GM18867 (cell line): Measurements from ENCODE around the gene C1orf141.
"Not testable (repeated sequence)": the region's sequence is repeated elsewhere in the genome, so short reads cannot be mapped to it uniquely, and the experiment has no call there.

Experiments used
- ATAC-seq: cut with Tn5 transposase; IDR thresholded peaks from one replicate; pipeline ENCODE4 v1.9.1; 2021; ENCODE audit warnings: mild to moderate bottlenecking, moderate library complexity; ENCODE audit not compliant: unreplicated experiment

C1orf141 gene

DNA sequence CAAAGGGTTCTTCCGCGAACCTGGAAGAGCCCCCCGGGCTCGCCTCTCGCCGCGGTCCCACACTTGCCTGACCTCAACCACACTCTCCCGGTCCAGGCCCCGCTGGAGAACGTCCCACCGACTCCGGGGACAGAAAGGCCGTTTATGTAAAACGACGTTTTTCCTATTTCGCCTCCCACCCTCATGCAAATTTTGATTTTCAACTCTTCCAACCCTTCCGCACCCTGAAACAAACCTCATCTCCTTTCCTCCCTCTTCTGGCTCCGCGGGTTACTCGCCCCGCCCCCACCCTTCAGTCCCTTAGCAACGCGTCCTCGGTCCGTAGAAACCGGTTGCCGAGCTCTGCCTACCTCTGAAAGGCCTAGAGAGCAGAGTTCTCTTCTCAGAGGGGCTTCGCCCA lies at the start of gene C1orf141:
TSS of gene C1orf141 (minus strand) at position 276 of the 400 bp plus-strand sequence. CDS start 7,730 bp downstream, outside the sequence.
- ATAC-seq, result no peak

DNA sequence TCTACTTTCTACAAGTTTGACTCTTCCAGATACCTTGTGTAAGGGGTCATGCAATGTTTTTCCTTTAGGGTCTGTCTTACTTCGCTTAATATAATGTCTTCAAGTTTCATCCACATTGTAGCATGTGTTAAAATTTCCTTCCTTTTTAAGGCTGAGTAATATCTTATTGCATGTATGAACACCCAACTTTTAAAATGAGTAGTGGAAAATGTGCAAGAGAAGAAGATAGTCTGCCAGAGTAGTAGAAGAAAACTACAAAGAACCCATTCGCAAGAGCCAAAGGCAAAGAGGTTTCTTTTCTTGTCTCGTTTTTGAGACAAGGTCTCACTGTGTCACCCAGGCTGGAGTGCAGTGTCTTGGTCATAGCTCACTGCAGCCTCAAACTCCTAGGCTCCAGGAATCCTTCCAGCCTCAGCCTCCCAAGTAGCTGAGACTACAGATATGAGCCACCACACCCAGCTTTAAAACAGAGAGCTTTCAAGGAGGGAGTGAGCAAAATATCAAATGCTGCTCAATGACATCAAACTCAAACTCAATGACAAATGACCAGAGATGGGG lies 40.8 kb upstream of the C1orf141 start:
- no peak for ATAC-seq

DNA sequence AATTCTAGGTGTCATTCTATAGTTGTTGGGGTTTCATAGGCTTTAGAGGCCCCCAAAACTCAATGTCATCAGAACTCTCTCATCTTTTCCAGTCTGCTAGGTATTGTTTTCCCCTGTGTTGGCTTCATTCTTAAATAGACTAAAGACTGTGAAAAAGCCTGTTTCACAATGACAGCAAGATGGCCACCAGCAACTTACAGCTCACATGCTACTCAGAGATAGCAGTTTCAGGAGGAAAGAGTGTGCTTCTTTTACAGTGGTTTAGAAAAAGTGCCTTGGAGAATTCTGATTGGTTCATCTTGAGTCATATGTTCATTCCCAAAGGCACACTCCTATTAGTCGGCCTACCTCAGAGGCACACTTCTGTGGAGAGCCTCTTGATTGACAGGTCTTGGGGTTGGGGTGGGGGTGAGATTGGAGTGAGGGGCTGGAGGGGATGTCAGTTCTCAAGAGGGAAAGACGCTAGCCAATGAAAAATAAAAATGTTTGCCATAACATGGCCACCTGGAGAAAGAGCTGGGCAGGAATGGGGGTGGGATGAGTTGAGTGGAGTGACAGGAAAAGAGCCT lies 40.0 kb upstream of the C1orf141 start:
- peak; percentile 78 for ATAC-seq

DNA sequence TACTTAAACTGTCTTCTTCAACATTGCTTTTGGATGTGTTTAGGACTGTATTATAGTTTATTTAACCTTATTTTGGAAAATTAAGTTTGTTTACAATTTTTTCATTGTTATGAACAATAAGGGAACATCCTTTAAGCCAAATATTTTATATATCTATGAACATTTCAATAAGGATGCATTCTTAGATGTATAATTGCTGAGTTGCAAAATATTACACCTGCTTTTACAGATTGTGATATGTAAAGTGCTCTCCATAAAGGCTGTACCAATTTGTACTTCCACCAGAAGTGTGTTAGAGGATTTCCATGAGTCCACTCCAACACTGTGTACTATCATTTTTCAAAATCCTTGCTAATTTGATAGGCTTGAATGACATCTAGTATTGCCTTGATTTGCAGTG lies 39.2 kb upstream of the C1orf141 start:
- ATAC-seq, result no peak

DNA sequence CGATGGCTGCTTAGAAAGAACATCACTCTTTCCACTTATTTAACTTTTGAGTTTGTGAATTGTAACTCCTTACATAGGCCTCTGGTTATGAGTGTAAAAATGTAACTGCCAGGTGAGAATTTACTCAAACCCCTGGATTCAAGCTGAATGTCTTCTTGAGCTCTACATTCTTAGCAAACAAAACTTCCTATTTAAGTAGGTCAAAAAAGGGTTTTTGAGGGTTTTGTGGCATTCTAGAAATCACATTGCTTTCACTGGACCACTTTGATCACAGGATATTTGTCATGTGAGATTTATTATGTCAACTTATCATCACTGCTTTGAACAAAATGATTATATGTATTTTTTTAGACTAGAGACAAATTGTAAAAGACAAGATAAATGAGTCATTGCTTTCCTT lies 37.2 kb upstream of the C1orf141 start:
- no peak for ATAC-seq

DNA sequence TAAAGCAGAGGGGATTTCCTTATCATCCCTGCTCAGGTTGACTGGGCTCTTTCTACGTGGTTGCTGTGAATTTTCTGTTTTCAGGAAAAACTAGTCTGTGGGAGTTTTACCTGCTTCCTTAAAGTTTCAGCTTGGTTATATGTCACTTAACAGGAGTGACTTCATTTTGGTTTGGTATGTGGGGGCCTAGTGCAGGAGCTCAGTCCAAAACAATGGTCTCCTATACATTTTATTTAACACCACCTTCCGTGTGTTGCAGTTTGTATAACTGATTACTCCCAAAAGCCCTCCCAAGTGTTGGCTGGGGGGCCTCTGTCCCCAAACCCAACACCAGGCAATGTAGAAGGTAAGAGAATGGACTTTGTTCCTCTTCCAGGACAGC lies 36.8 kb upstream of the C1orf141 start:
- no peak for ATAC-seq

DNA sequence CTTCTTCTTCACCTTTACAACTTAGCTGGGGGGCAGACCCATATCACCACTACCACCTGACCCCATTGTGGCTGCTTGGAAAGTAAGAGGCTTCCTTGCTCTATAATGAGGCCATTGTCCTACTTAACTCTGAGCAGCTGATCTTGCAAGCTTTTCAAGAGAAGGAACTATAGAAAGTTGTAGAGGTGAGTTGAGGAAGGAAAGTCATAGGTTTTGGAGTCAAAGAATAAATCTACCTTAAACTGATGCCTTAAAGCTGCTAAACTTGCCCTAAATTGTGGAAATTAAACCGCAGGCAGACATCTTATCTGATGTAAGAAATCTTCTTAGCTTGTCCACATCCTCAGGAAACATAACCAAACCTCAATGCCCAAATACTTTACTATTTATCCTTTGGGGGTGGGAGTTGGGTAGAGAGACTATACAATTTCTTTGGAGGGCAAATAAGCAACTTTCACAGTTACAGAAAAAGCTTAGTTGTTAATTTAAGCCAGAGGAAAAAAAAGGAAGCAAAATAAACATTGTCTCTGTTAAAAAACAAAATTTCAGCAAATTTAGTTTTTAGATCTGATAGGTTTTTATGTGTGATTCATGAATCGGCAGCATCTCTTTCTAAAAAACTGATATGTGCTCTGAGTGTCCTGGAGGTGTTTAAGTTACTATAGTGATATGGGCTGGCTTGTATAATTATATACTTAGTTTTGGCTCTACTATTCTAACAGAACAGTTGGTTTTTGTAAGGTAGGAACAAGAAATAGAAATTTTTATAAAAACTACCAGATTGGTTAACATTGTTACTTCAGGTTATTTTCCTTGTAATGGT lies 36.2 kb upstream of the C1orf141 start:
- no peak for ATAC-seq

DNA sequence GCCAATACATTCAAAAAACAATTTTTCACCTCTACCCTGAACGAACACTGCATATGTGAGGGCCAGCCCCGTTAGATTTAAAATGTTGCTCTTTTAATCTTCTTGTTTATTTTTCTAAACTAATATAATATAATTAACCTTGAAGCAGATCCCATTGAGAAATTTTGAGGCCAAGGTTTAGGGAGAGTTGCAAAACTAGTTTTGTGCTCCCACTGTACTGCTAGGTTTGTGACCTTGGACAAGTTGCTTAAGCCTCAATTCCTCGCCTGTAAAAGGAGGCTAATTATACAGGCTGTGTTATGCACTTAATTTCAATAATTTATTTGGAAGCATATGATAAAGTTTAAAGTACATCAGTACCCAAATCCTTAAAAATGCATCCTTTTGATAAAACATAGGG lies 35.2 kb upstream of the C1orf141 start:
- ATAC-seq, result no peak

DNA sequence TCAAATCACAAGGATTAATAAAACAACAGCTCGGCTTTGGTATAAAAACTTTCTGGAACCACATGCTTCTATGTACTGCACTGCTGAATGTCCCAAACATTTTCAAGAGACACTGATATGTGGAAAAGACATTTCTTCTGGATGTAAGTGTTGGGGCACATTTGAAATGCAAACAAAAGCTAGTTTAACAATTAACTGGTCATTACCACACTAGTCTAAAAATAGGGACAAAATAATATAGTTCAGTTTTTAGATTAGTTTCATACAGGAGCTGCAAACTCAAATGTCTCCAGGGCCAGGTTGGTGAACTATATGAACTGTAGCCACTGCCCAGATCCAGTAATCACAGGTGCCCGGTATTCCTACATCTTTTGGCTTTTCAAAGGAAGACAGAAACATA lies 34.7 kb upstream of the C1orf141 start:
- no peak for ATAC-seq

DNA sequence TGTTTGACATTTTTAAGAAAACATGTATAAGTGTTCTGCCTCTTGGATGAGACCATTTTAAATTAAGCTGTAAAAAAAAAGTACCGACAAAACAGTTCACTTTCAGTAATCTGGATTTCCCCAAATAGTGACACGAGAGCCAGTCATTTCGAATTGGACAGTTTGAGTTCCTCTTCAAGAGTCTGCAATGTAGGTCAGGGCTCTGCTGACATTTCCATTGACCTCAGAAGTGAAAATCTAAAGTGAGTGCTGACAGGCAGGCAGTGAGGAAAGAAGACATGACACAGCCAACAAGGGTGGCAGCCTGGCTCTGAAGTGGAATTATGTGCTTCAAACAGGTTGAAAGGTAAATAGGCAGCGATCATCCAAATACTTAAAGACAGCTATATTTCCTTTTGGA lies 31.4 kb upstream of the C1orf141 start, which contains the start of gene IL23R:
TSS of gene IL23R (plus strand) at position 259 of the 400 bp plus-strand sequence. CDS start 1,667 bp downstream, outside the sequence.
- ATAC-seq, result peak; percentile 91

DNA sequence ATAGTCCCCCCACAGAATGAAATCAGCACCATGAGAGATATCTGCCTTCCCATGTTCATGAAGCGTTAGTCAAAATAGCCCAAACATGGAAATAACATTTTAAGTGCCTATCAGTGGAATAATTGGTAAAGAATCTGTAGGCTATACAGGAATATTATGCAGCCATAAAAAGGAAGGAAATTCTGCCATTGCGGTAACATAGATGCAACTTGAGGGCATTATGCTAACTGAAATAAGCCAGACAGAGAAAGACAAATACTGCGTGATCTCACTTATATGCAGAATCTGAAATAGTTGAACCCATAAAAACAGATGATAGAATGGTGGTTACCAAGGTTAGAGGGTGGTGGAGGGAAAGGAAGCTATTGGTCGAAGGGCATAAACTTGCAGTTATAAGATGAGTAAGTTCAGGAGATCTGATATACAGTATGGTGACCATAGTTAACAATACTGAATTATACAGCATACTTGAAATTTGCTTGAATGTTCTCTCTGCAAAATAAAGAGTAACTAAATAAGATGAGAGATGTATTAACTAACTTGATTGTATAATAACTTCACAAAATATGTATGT lies 30.8 kb upstream of the C1orf141 start:
- ATAC-seq, result no peak

DNA sequence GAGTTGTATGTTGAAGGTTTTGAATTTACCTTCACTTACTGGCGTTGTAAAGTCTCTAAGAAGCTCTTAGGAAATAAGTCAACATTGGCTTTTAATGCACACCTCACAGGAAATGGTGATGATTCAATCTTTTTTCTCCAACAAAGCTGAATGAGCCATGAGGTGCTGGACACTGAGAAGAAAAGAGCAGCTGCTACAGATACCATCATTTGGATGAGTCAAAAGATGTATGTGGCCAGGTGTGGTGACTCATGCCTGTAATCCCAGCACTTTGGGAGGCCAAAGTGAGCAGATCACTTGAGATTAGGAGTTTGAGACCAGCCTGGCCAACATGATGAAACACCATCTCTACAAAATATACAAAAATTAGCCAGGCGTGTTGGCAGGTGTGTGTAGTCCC lies 28.2 kb upstream of the C1orf141 start:
- peak; percentile 35 for ATAC-seq

DNA sequence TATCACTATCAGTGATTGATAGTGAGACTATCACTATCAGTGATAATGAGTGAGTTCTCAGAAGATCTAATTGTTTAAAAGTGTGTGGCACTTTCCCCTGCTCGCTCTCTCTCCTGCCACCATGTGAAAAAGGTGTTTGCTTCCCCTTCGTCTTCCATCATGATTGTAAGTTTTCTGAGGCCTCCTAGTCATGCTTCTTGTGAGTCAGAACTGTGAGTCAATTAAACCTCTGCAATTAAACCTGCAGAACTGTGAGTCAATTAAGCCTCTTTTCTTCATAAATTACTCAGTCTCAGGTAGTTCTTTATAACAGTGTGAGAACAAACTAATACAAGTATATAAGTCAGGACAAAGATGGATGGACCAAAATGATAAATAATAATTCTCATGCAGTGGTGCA lies 24.5 kb upstream of the C1orf141 start:
- no peak for ATAC-seq

DNA sequence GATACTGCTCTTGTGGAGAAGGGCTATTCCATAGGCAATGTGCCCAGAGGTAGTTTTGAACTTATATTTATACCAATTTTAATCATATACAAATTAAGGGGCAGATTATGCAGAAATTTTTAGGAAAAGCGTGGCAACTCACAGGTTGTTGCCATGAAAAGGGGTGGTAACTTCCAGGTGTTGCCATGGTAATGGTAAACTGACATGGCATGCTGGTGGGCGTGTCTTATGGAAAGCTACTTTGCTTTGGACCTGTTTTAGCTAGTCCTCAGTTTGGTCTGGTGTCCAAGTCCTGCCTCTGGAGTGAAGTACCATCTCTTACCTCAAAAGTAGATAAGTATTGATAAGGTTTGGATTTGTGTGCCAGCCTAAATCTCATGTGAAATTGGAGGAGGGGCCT lies 23.6 kb upstream of the C1orf141 start:
- no peak for ATAC-seq

DNA sequence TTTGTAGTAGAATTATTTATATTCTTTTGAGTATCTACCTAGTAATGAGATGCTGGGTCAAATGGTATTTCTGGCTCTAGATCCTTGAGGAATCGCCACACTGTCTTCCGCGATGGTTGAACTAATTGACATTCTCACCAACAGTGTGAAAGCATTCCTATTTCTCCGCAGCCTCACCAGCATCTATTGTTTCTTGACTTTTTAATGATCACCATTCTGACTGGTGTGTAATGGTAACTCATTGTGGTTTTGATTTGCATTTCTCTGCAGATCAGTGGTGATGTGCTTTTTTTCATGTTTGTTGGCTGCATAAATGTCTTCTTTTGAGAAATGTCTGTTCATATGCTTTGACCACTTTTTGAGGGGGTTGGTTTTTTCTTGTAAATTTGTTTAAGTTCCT lies 16.2 kb upstream of the C1orf141 start:
- no peak for ATAC-seq

DNA sequence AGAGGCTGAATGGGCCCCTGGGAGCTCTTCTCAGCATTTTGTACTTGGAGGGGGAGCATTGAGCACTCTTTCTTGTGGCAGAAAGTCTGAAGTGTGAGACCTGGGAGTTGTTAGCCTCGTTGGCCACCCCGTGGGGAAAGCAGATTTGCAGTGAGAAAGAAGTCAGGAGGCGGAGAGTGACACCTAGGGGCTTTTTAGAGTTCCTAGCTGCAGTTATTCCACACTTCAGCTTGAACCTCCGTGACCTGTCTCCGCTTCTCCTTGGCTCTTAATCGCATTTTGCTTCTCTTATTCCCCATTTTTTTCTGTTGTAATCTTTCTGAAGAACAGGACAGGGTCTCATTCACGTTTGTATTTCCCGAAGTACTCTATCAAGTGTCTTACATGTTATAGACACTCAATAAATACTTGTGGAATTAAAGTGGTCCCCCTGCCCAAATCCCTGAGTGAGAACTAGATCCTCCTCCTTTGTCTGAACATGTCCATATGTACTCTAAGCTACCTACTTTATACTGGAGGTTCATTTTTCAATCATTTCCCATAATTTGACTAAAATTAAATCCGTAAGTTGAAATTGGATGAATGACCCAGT lies 14.5 kb upstream of the C1orf141 start:
- peak; percentile 97 for ATAC-seq

DNA sequence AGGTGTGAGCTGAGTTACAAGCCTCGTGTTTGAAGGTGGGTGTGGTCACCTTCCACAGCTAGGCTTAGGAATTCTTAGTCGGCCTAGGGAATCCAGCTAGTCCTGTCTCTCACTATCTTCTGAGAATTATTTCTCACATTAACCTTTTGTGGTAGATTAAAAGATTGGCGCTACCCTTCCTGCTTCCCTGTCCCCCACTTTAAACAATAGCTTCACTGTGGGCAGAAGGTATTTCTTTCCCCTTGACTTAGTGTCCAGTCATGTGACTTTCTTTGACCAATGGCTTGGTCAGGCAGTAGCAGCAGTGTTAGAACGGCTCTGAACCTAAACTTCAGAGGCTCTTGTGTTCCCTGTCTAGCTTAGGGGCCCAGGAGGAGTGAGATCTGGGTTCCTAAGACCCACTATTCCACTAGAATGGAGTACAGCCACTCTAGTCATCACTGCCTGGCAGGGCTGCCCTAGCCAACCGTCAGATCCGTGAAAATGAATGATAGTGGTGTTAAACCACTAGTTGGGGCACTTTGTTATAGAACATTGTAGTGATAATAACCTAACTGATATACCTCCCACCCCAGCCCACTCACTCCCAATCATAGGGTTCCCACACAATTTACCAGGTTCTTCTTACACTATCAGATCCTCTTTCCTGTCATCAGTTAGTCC lies 13.9 kb upstream of the C1orf141 start:
- ATAC-seq, result peak; percentile 26

DNA sequence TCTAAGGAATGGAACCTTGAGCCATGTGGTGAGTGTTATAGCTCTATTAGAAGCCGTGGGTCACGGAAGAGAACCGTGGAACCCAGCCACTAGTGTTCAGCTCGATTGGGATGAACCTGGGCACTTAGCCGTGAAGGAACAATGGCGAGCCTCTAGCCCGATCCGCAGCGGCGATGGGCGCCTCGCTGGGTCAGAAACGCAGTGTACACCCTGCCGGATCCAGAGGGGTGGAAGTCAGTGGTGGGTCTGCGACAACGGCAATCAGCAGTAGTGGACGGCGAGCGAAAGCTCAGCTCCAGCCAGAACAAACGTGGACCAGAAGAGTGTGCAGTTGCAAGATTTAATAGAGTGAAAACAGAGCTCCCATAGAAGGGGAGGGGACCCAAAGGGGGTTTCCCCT lies 13.2 kb upstream of the C1orf141 start:
- ATAC-seq, result not testable (repeated sequence)

DNA sequence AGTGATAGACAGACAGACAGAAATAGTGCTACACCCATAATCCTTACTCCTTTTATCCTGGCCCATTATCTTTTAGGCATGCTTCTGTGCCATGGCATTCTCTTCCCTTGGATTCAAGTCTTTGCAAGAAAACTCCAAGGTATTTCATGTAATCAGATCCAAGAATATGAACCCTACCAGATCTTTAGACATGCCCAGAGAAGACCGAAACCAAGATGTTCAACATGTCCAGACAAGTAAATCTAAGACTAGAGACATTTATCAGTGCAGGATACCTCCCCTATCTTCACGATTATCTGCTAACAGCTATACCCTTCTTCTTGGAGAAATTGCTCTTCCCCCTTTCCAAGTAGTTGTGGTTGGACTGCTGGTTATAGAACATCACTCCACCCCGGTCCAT lies 11.8 kb upstream of the C1orf141 start:
- no peak for ATAC-seq

DNA sequence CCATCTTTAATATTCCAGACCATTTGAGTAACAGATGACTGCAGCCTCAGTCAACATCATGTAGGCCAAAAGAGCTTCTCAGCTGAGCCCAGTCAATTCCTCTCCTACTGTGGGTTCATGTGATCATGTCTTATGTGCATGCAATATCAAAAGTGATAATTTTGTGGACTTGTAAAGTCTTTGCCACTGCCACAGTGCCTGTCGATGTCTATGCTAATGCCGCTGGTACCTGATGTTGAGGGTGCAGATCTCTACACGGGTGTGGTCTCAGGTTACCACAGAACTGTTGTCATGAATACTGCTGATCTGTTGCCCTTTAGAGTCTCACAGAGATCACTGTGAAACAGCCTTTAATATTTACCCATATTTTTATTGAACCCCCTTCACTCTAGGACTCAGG lies 11.3 kb upstream of the C1orf141 start:
- no peak for ATAC-seq

DNA sequence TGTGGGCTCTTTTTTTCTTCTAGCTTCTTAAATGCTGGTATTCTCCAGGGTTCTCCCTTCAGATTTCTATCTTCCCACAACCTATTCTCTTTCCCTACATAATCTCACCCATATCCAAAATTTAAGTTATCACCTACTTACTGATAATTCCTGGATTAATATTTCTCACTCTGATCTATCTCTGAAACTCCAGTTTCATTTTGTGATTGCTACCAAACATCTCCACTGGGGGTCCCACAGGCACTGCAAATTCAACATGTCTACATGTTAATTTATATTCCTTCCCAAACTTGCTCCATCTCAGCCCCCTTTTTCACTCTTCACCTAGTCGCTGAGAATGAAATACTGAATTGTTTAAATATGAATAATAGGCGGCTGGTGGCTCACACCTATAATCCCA lies 9.9 kb upstream of the C1orf141 start:
- no peak for ATAC-seq
